Measurements from ENCODE around the gene APIP.

The APIP gene

GRCh38 chr11:34874202-34874601 lies 42.0 kb downstream of the APIP start:
- TF ChIP-seq CTCF (IDR thresholded peaks at IDR 0.05), result no peak

- no peak for TF ChIP-seq CTCF (IDR thresholded peaks at IDR 0.05)
Observed at GRCh38 chr11:34870548-34871196, 45.5 kb downstream of the APIP start.

GRCh38 chr11:34869425-34869824 lies 46.8 kb downstream of the APIP start:
- no peak for TF ChIP-seq CTCF (IDR thresholded peaks at IDR 0.05)

- TF ChIP-seq CTCF (IDR thresholded peaks at IDR 0.05), result no peak
Observed at GRCh38 chr11:34866375-34866774, 49.8 kb downstream of the APIP start.

GRCh38 chr11:34865261-34865660 lies 50.9 kb downstream of the APIP start:
- TF ChIP-seq CTCF (IDR thresholded peaks at IDR 0.05), result no peak

- no peak for TF ChIP-seq CTCF (IDR thresholded peaks at IDR 0.05)
Observed at GRCh38 chr11:34864424-34864823, 51.8 kb downstream of the APIP start.

- TF ChIP-seq CTCF (IDR thresholded peaks at IDR 0.05), result no peak
Observed at GRCh38 chr11:34863048-34863447, 53.1 kb downstream of the APIP start.

- TF ChIP-seq CTCF (IDR thresholded peaks at IDR 0.05), result no peak
Observed at GRCh38 chr11:34860518-34860917, 55.7 kb downstream of the APIP start.
